K562 (cell line): ENCODE measurements around the gene ARNT2.

Source experiments
- GTF3C2 ChIP-seq: IDR thresholded peaks from 3 replicates; pipeline ENCODE4 v1.6.1; 2011; ENCODE audit warnings: borderline replicate concordance, mild to moderate bottlenecking, moderate library complexity; ENCODE audit not compliant: insufficient read length; ENCODE audit errors: extremely low read depth
- IRF1 ChIP-seq: sonication (generic); formaldehyde crosslinking; IDR thresholded peaks from 2 replicates; pipeline ENCODE4 v1.8.0; 2022; ENCODE audit warnings: missing genetic modification reagents, mild to moderate bottlenecking, borderline replicate concordance
- POLR2A ChIP-seq: fragments of 450-650 bp; conservative IDR thresholded peaks from 2 replicates; pipeline ENCODE4 v1.6.1; 2016
- POLR2AphosphoS5 ChIP-seq: IDR thresholded peaks from 2 replicates; pipeline ENCODE4 v1.6.1; 2011; ENCODE audit warnings: mild to moderate bottlenecking, low read depth, low read length, moderate library complexity; ENCODE audit not compliant: control insufficient read depth, insufficient read depth
- REST ChIP-seq, 2 experiments: fragments of 450-650 bp; formaldehyde crosslinking in 1 of 2; IDR thresholded peaks; 2 replicates each; pipeline versions ENCODE4 v1.4.0 to v1.6.1; 2014 to 2020; ENCODE audit warnings: mild to moderate bottlenecking in 2 of 2, borderline replicate concordance in 1 of 2, low read depth in 1 of 2
- TOE1 ChIP-seq, 2 experiments: fragments of 450-650 bp in 1 of 2; sonication (generic) in 1 of 2; formaldehyde crosslinking in 1 of 2; IDR thresholded peaks; 2 replicates each; pipeline versions ENCODE4 v1.7.1 to v1.8.0; 2016 to 2022; ENCODE audit warnings: borderline replicate concordance in 2 of 2, mild to moderate bottlenecking in 2 of 2, antibody characterized with exemption in 1 of 2, inconsistent platforms in 1 of 2, low read depth in 1 of 2, missing genetic modification reagents in 1 of 2, moderate library complexity in 1 of 2
- ZNF431 ChIP-seq: sonication (generic); formaldehyde crosslinking; IDR thresholded peaks from 2 replicates; pipeline ENCODE4 v1.8.0; 2022; ENCODE audit warnings: mild to moderate bottlenecking, missing genetic modification reagents
- ZNF717 ChIP-seq: fragments of 250-450 bp; sonication (Bioruptor Pico); IDR thresholded peaks from 2 replicates; pipeline ENCODE4 v1.5.0; 2021

GRCh38 chr15:80559320-80559693 is 155.1 kb downstream of the ARNT2 start:
- TF ChIP-seq ZNF717 (CRISPR knock-in tag) (no peak), ZNF431 (CRISPR knock-in tag) (no peak), POLR2AphosphoS5 (no peak), POLR2A (no peak), TOE1 (IDR thresholded peaks at IDR 0.05; ENCODE audit: borderline replicate concordance) (no peak), TOE1 (CRISPR knock-in tag; IDR thresholded peaks at IDR 0.05; ENCODE audit: borderline replicate concordance, low read depth) (no peak), REST (IDR thresholded peaks at IDR 0.05; ENCODE audit: borderline replicate concordance) (no peak), REST (CRISPR knock-in tag; IDR thresholded peaks at IDR 0.05; ENCODE audit: low read depth) (no peak), GTF3C2 (no peak), IRF1 (CRISPR knock-in tag) (no peak)
